ENCODE data around the gene STAB1. TPM values are rescaled to one million over a fixed set of nuclear protein-coding genes. Genes with fewer than 3 reads are reported as not detected.
A peak's percentile ranks its signal among the peaks of the same experiment; 100 is the strongest.

STAB1 gene
- total and polyA plus RNA-seq, 12 donors = 17.4 to 231 (median 44.1) TPM

GRCh38 chr3:52530918-52531826 is 36.0 kb downstream of the STAB1 start:
- TF ChIP-seq CTCF (IDR thresholded peaks at IDR 0.05) = no peak
- H3K36me3 ChIP-seq = peaks cover 0 to 30% (median 7%) of the 10 kb centered on the region in 9 donors
- H3K27me3 ChIP-seq = no peaks in the 10 kb centered on the region
- no peaks in the 10 kb centered on the region for H3K9me3 ChIP-seq
- intact Hi-C loops (cut with DNase I) = loop anchor here in 2 of 10 donors (5.0 kb wide), 2 partner anchors 39 to 49 kb away; no protein-coding TSS in a partner anchor
- ATAC-seq (peak in 7 of 8 donors; percentile 14 to 75 (median 49)), DNase-seq (peak; percentile 48 to 72)
- 56 to 63% methylated on average over 10 of the region's 10 CpGs for WGBS, 2 donors
- H3K4me1 ChIP-seq = peaks cover 42 to 92% (median 70%) of the 10 kb centered on the region in 9 donors
- peak overlapping the region; percentile 70 to 91 (median 83) for H3K27ac ChIP-seq
- peak overlapping the region in 1 of 10 donors; percentile 67 for H3K4me3 ChIP-seq

DNA sequence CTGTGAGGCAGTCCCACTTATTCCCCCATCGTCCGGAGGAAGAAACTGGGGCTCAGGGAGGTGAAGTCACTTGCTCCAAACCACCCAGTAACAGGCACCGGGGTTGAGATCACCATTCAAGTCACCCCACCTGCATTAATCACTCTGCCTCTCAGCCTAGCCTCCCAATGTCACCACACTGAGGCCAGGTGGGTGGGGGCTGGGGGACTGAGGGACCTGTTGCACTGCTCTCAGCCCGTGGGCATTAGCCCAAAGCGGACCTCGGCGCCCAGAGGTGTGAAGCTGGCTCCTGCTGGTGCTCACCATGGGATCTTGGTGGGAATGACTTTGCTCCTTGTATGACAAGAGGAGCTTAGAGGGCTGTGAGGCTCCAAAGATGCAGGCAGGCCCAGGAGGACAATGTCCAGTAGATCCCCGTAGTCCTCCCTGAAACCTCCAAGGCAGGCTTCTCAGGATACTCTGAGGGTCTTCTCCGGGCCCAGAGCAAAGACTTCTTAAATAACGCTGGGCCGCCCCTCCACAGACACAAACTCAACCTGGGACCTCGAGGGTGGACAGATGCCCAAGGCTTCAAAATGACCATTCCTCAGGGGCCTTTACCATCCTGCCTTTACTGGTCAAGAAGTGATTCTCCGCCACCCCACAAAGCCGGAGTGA is 36.9 kb downstream of the STAB1 start:
- peak overlapping the region; percentile 70 to 91 (median 83) for H3K27ac ChIP-seq
- peak overlapping the region in 8 of 10 donors; percentile 63 to 73 (median 70) for H3K4me3 ChIP-seq
- no peaks in the 10 kb centered on the region for H3K9me3 ChIP-seq
- peak; percentile 3 to 14 for DNase-seq
- H3K27me3 ChIP-seq = no peaks in the 10 kb centered on the region
- WGBS, 2 donors = 79 to 84% methylated on average over 14 of the region's 14 CpGs
- peaks cover 0 to 22% (median 7%) of the 10 kb centered on the region in 9 donors for H3K36me3 ChIP-seq
- no peak for ATAC-seq
- intact Hi-C loops (cut with DNase I) = loop anchor here in 2 of 10 donors (5.0 kb wide), 2 partner anchors 40 to 50 kb away; no protein-coding TSS in a partner anchor
- no peak for TF ChIP-seq CTCF (IDR thresholded peaks at IDR 0.05)
- H3K4me1 ChIP-seq = peaks cover 38 to 85% (median 68%) of the 10 kb centered on the region in 9 donors

DNA sequence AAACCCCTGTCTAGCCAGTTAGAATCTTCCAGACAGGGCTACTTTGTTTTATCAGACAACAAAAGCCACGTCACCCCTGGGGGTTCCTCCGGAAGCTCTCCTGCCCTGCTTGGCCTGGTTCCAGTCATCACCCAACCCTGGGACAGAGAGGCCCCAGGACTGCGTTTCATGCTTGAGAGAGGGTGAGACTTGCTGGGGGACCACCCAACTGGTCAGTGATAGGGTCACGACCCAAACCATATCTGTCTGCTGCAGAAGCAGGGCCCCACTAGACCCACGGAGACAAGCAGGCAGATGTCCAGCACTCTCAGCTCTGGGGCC is 37.3 kb downstream of the STAB1 start:
- ATAC-seq (no peak), DNase-seq (no peak)
- intact Hi-C loops (cut with DNase I) = loop anchor here in 2 of 10 donors (5.0 kb wide), 2 partner anchors 40 to 50 kb away; no protein-coding TSS in a partner anchor
- no peaks in the 10 kb centered on the region for H3K27me3 ChIP-seq
- H3K9me3 ChIP-seq = no peaks in the 10 kb centered on the region
- H3K36me3 ChIP-seq = peaks cover 0 to 17% (median 7%) of the 10 kb centered on the region in 9 donors
- WGBS, 2 donors = 42 to 43% methylated on average over 5 of the region's 5 CpGs
- peaks cover 38 to 86% (median 68%) of the 10 kb centered on the region in 9 donors for H3K4me1 ChIP-seq
- H3K4me3 ChIP-seq = peak overlapping the region; percentile 58 to 73 (median 68)
- peak overlapping the region; percentile 42 to 91 (median 82) for H3K27ac ChIP-seq
- no peak for TF ChIP-seq CTCF (IDR thresholded peaks at IDR 0.05)

Data from heart right ventricle (tissue), 16 donors.